Hepatocyte (in vitro differentiated cells): ENCODE measurements around the gene BSN. TPM values are rescaled to one million over a fixed set of nuclear protein-coding genes. Genes with fewer than 3 reads are reported as not detected.

Source experiments
- DNase-seq: peaks from one replicate; pipeline ENCODE4 v3.0.0-alpha.2; 2016; ENCODE audit warnings: low spot score
- H2AFZ ChIP-seq: fragments of 200-600 bp; sonication (generic); 2 replicates; pipeline ENCODE4 v1.6.0; 2016; ENCODE audit warnings: antibody characterized with exemption, mild to moderate bottlenecking
- H3K27ac ChIP-seq: fragments of 200-600 bp; sonication (generic); 2 replicates; pipeline ENCODE4 v1.5.1; 2016; ENCODE audit warnings: mild to moderate bottlenecking
- H3K27me3 ChIP-seq: fragments of 200-600 bp; sonication (generic); 2 replicates; pipeline ENCODE4 v1.6.1; 2016
- H3K36me3 ChIP-seq: fragments of 200-600 bp; sonication (generic); replicated peaks from 2 replicates; pipeline ENCODE4 v1.5.1; 2016; ENCODE audit warnings: low read depth; ENCODE audit not compliant: insufficient read depth
- H3K4me1 ChIP-seq: fragments of 200-600 bp; sonication (generic); 2 replicates; pipeline ENCODE4 v1.5.1; 2016; ENCODE audit warnings: mild to moderate bottlenecking, moderate library complexity; ENCODE audit not compliant: insufficient read depth
- H3K4me2 ChIP-seq: fragments of 200-600 bp; sonication (generic); 2 replicates; pipeline ENCODE4 v1.6.0; 2016
- H3K4me3 ChIP-seq: fragments of 200-600 bp; sonication (generic); 2 replicates; pipeline ENCODE4 v1.5.1; 2016; ENCODE audit warnings: mild to moderate bottlenecking
- H3K79me2 ChIP-seq: fragments of 200-600 bp; sonication (generic); 2 replicates; pipeline ENCODE4 v1.6.0; 2017; ENCODE audit warnings: mild to moderate bottlenecking
- H3K9me2 ChIP-seq: fragments of 200-600 bp; sonication (generic); replicated peaks from 2 replicates; pipeline ENCODE4 v1.6.0; 2017; ENCODE audit warnings: mild to moderate bottlenecking; ENCODE audit not compliant: insufficient read depth
- H3K9me3 ChIP-seq: fragments of 200-600 bp; sonication (generic); 2 replicates; pipeline ENCODE4 v1.5.1; 2016; ENCODE audit warnings: low read depth, mild to moderate bottlenecking
- H4K20me1 ChIP-seq: fragments of 200-600 bp; sonication (generic); 2 replicates; pipeline ENCODE4 v1.6.0; 2016; ENCODE audit warnings: mild to moderate bottlenecking; ENCODE audit not compliant: insufficient read depth, poor library complexity, severe bottlenecking
- CTCF ChIP-seq: fragments of 200-600 bp; sonication (generic); IDR thresholded peaks from 2 replicates; pipeline ENCODE4 v1.5.1; 2016; ENCODE audit warnings: antibody characterized with exemption, mild to moderate bottlenecking; ENCODE audit not compliant: poor library complexity
- EZH2 ChIP-seq: fragments of 200-600 bp; sonication (generic); IDR thresholded peaks from 2 replicates; pipeline ENCODE4 v1.6.1; 2016; ENCODE audit warnings: antibody characterized with exemption, mild to moderate bottlenecking, borderline replicate concordance
- EZH2phosphoT487 ChIP-seq: fragments of 200-600 bp; sonication (generic); IDR thresholded peaks from one replicate; pipeline ENCODE4 v1.6.1; 2018; ENCODE audit warnings: antibody characterized with exemption, mild to moderate bottlenecking, low read depth, moderate library complexity; ENCODE audit not compliant: unreplicated experiment, severe bottlenecking
- WGBS: methylation state at CpG from one replicate; pipeline ENCODE4 v1.1.6; 2016; ENCODE audit warnings: low lambda C conversion rate; ENCODE audit errors: missing lambda C conversion rate; 5-methylcytosine and 5-hydroxymethylcytosine counted together
- polyA plus RNA-seq: library from polyadenylated mRNA; unstranded; fragments of >200 nt; fragmentation: Nextera tagmentation; extraction: Ambion mirVana; gene quantifications from 2 replicates; pipeline ENCODE4 v1.2.1, GENCODE V29; 2016
- total RNA-seq: library from RNA; depleted of rRNA; stranded (reverse); fragments of >200 nt; gene quantifications from 2 replicates; pipeline ENCODE4 v1.2.3, GENCODE V29; 2014

Gene BSN
- total and polyA plus RNA-seq, 2 experiments from 2014 or later, result 0.37 to 0.44 TPM

GRCh38 chr3:49602049-49602554 lies 47.8 kb downstream of the BSN start:
- 91% methylated on average over 2 of the region's 2 CpGs for WGBS
- H3K4me1 ChIP-seq, result no peaks in the 10 kb centered on the region
- no peak overlapping the region for H3K4me2 ChIP-seq
- H3K27ac ChIP-seq, result no peak overlapping the region
- H3K9me3 ChIP-seq, result no peaks in the 10 kb centered on the region
- H2AFZ ChIP-seq, result no peak overlapping the region
- H3K4me3 ChIP-seq, result no peak overlapping the region
- no peaks in the 10 kb centered on the region for H3K27me3 ChIP-seq
- H3K79me2 ChIP-seq, result no peaks in the 10 kb centered on the region
- H3K36me3 ChIP-seq, result no peaks in the 10 kb centered on the region
- no peak for DNase-seq
- H4K20me1 ChIP-seq, result no peaks in the 10 kb centered on the region
- TF ChIP-seq EZH2 (no peak), EZH2phosphoT487 (no peak), CTCF (no peak)
- H3K9me2 ChIP-seq, result no peaks in the 10 kb centered on the region

- DNase-seq, result no peak
- H3K4me3 ChIP-seq, result no peak overlapping the region
- no peaks in the 10 kb centered on the region for H4K20me1 ChIP-seq
- H3K9me3 ChIP-seq, result no peaks in the 10 kb centered on the region
- no peaks in the 10 kb centered on the region for H3K4me1 ChIP-seq
- H3K27me3 ChIP-seq, result no peaks in the 10 kb centered on the region
- TF ChIP-seq EZH2, result no peak
- no peak for TF ChIP-seq CTCF
- TF ChIP-seq EZH2phosphoT487, result no peak
- H3K27ac ChIP-seq, result no peak overlapping the region
- H3K36me3 ChIP-seq, result no peaks in the 10 kb centered on the region
- H2AFZ ChIP-seq, result no peak overlapping the region
- WGBS, result 93% methylated on average over 5 of the region's 5 CpGs
- no peaks in the 10 kb centered on the region for H3K79me2 ChIP-seq
- no peaks in the 10 kb centered on the region for H3K9me2 ChIP-seq
- no peak overlapping the region for H3K4me2 ChIP-seq
Observed at GRCh38 chr3:49602877-49603411, 48.7 kb downstream of the BSN start.

- no peak overlapping the region for H2AFZ ChIP-seq
- TF ChIP-seq EZH2phosphoT487, result no peak
- TF ChIP-seq EZH2, result no peak
- no peak for TF ChIP-seq CTCF
- H3K4me2 ChIP-seq, result no peak overlapping the region
- no peak overlapping the region for H3K27ac ChIP-seq
- H3K4me1 ChIP-seq, result no peaks in the 10 kb centered on the region
- no peaks in the 10 kb centered on the region for H3K9me2 ChIP-seq
- H3K36me3 ChIP-seq, result no peaks in the 10 kb centered on the region
- no peaks in the 10 kb centered on the region for H3K9me3 ChIP-seq
- no peaks in the 10 kb centered on the region for H3K79me2 ChIP-seq
- H3K27me3 ChIP-seq, result no peaks in the 10 kb centered on the region
- WGBS, result 81% methylated on average over 2 of the region's 2 CpGs
- H4K20me1 ChIP-seq, result no peaks in the 10 kb centered on the region
- H3K4me3 ChIP-seq, result no peak overlapping the region
- no peak for DNase-seq
Observed at GRCh38 chr3:49606427-49606826, 52.1 kb downstream of the BSN start.
